Measurements from ENCODE around the gene DGKB.

- TF ChIP-seq CTCF (IDR thresholded peaks at IDR 0.05) (no peak), POLR2AphosphoS5 (IDR thresholded peaks at IDR 0.05) (no peak)
Observed at GRCh38 chr7:14504134-14504533, 398.4 kb downstream of the DGKB start.

All from gastroesophageal sphincter (tissue), 3 donors.